Activated CD8-positive, alpha-beta T cell treated with anti-CD3 and anti-CD28 coated beads for 36 hours (primary cell): ENCODE data around the gene VRK1. TPM values are rescaled to one million over a fixed set of nuclear protein-coding genes. Genes with fewer than 3 reads are reported as not detected.

Experiments
- ATAC-seq: fragments of 200-7000 bp; cut with Tn5 transposase; one replicate; pipeline ENCODE4 v1.10.0; 2021; ENCODE audit warnings: mild to moderate bottlenecking, moderate library complexity
- CTCF ChIA-PET: fragments of 350-600 bp; sonication (Branson Sonifier 250); formaldehyde crosslinking; loops from one replicate; lab custom pipeline; 2021; ENCODE audit warnings: antibody characterized with exemption; lab: Charles Lee
- POLR2A ChIA-PET: fragments of 350-600 bp; sonication (Branson Sonifier 250); formaldehyde crosslinking; loops from one replicate; lab custom pipeline; 2021; ENCODE audit warnings: antibody characterized with exemption; lab: Charles Lee
- DNase-seq: peaks from one replicate; pipeline ENCODE4 v3.0.0-alpha.2; 2020
- H3K27ac Mint-ChIP-seq: one replicate; pipeline ENCODE4 v1.8.0; 2021; ENCODE audit warnings: mild to moderate bottlenecking, mixed read lengths
- H3K27me3 Mint-ChIP-seq: one replicate; pipeline ENCODE4 v1.8.0; 2021; ENCODE audit warnings: mixed read lengths
- H3K36me3 Mint-ChIP-seq: one replicate; pipeline ENCODE4 v1.8.0; 2021; ENCODE audit warnings: low read depth, mixed read lengths
- H3K4me1 Mint-ChIP-seq: one replicate; pipeline ENCODE4 v1.8.0; 2021; ENCODE audit warnings: low read depth, mixed read lengths
- H3K4me3 Mint-ChIP-seq: one replicate; pipeline ENCODE4 v1.8.0; 2021; ENCODE audit warnings: mild to moderate bottlenecking, moderate library complexity, mixed read lengths
- H3K9me3 Mint-ChIP-seq: one replicate; pipeline ENCODE4 v1.8.0; 2021; ENCODE audit warnings: mixed read lengths
- intact Hi-C: fragments of 100-400 bp; cut with micrococcal nuclease; formaldehyde crosslinking; loops from one replicate; pipeline ENCODE4 v1.10.0; 2022
- total RNA-seq, 2 experiments: library from RNA; stranded (reverse); gene quantifications; one replicate each; pipeline ENCODE4 v1.2.3, GENCODE V29; 2021
- TF ChIP-seq, protein P1 (sequence below): fragments of 200-600 bp; IDR thresholded peaks from one replicate; pipeline ENCODE4 v1.8.0; 2022; ENCODE audit warnings: antibody characterized with exemption, mild to moderate bottlenecking

The VRK1 gene
- total RNA-seq, 2 experiments from 2014 or later, result 80.8 to 82.4 TPM

DNA sequence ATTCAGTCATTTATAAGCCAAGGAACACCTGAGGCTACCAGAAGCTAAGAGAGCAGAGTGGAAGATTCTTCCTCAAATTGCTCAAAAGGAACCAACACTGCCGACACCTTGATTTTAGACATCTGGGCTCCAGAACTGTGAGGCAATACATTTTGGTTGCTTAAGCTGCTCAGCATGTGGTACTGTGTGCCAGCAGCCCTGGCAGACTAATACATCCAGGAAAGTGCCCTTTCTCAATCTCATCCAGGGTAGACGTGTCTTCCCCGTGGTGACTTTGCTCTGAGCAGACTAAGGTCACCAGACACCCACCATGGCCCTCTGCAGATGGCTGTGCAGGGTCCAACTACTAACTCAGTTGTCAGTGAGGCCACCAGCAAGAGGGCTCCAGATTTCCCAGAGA, 122.8 kb downstream of the VRK1 start:
- CTCF ChIA-PET, result interaction anchor here (1.1 kb wide), 1 partner anchor 9 kb away, joined by 3 read pairs; no protein-coding TSS in a partner anchor

DNA sequence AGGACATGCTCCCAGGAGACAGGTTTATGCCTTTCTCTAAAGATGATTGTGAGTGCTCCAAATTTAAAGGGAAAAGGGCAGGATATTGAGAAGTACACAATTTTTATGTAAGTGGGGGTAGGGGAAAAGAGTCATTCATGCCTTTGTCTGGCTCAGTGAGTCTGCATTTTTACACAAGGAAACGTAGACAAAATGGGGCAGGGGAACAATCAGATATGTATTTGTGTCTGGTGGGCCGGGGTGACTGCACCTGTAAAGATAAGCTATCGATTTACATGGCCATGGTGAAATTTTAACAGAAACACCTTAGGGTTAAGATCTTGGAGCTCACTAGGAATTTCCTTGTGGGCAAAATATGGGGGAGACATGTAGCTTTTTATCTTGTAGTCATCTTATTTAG, 123.6 kb downstream of the VRK1 start:
- ATAC-seq (no peak), DNase-seq (no peak)
- H3K4me1 Mint-ChIP-seq, result no peaks in the 10 kb centered on the region
- H3K36me3 Mint-ChIP-seq, result peaks cover 13% of the 10 kb centered on the region
- no peak overlapping the region for H3K4me3 Mint-ChIP-seq
- no peak overlapping the region for H3K27ac Mint-ChIP-seq
- H3K9me3 Mint-ChIP-seq, result peaks cover 3% of the 10 kb centered on the region
- ChIA-PET POLR2A (no interaction called here), CTCF (no interaction called here)
- intact Hi-C loops, result no loop called here
- TF ChIP-seq, protein P1, sequence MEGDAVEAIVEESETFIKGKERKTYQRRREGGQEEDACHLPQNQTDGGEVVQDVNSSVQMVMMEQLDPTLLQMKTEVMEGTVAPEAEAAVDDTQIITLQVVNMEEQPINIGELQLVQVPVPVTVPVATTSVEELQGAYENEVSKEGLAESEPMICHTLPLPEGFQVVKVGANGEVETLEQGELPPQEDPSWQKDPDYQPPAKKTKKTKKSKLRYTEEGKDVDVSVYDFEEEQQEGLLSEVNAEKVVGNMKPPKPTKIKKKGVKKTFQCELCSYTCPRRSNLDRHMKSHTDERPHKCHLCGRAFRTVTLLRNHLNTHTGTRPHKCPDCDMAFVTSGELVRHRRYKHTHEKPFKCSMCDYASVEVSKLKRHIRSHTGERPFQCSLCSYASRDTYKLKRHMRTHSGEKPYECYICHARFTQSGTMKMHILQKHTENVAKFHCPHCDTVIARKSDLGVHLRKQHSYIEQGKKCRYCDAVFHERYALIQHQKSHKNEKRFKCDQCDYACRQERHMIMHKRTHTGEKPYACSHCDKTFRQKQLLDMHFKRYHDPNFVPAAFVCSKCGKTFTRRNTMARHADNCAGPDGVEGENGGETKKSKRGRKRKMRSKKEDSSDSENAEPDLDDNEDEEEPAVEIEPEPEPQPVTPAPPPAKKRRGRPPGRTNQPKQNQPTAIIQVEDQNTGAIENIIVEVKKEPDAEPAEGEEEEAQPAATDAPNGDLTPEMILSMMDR, result no peak
- H3K27me3 Mint-ChIP-seq, result no peaks in the 10 kb centered on the region

More for the DNA sequence above, 122.8 kb downstream of the VRK1 start:
- Mint-ChIP-seq H3K27me3 (no peaks in the 10 kb centered on the region), H3K27ac (no peak overlapping the region), H3K9me3 (peaks cover 3% of the 10 kb centered on the region), H3K4me1 (no peaks in the 10 kb centered on the region), H3K36me3 (peaks cover 16% of the 10 kb centered on the region), H3K4me3 (no peak overlapping the region)
- intact Hi-C loops, result no loop called here
- ATAC-seq (no peak), DNase-seq (no peak)
- TF ChIP-seq, protein P1, result no peak
- POLR2A ChIA-PET, result no interaction called here

DNA sequence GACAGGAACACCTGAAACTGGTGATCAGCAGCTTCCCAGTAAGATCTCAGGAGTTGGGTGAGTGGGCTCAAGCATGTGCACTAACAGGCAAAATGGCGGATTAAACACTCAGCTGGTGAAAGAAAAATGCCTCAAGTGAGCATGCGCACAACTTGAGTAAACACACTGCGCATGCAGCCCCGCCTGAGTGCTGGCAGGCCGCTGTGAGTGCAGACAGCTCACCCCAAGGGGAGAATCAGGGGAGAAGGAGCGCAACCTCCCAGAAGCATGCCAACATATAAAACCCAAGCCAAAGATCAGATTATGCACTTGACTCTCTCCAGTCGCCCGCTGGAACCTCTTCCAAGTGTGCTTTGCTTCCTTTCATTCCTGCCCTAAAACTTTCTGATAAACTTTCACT, 125.8 kb downstream of the VRK1 start:
- intact Hi-C loops, result no loop called here
- TF ChIP-seq, protein P1, result no peak
- ChIA-PET POLR2A (no interaction called here), CTCF (no interaction called here)
- ATAC-seq (no peak), DNase-seq (no peak)
- H3K4me3 Mint-ChIP-seq, result no peak overlapping the region
- no peaks in the 10 kb centered on the region for H3K27me3 Mint-ChIP-seq
- H3K4me1 Mint-ChIP-seq, result no peaks in the 10 kb centered on the region
- no peak overlapping the region for H3K27ac Mint-ChIP-seq
- H3K9me3 Mint-ChIP-seq, result peaks cover 3% of the 10 kb centered on the region
- peaks cover 10% of the 10 kb centered on the region for H3K36me3 Mint-ChIP-seq

DNA sequence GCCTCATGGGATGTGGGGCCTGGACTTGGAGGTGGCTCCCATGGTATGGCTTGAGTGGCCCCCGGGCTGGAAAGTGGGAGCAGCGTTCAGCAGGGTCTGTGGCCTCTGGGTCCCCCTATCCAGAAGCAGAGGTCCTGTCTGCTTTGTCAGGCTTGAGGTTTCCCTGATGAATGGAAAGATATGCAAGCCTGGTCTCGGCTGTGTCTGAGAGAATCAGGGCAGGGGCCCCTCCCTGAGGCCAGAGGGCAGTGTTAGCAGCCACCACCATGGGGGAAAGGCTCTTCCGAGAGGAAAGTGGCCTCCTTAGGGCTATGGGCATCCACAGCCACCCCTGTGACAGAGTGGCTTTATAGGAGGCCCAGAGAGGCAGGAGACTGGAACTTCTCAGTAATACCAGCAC, 128.2 kb downstream of the VRK1 start:
- Mint-ChIP-seq H3K9me3 (peaks cover 3% of the 10 kb centered on the region), H3K36me3 (peaks cover 9% of the 10 kb centered on the region), H3K4me1 (no peaks in the 10 kb centered on the region), H3K27ac (no peak overlapping the region), H3K27me3 (no peaks in the 10 kb centered on the region), H3K4me3 (no peak overlapping the region)
- ChIA-PET POLR2A (no interaction called here), CTCF (no interaction called here)
- TF ChIP-seq, protein P1, result no peak
- DNase-seq (no peak), ATAC-seq (no peak)
- intact Hi-C loops, result no loop called here

DNA sequence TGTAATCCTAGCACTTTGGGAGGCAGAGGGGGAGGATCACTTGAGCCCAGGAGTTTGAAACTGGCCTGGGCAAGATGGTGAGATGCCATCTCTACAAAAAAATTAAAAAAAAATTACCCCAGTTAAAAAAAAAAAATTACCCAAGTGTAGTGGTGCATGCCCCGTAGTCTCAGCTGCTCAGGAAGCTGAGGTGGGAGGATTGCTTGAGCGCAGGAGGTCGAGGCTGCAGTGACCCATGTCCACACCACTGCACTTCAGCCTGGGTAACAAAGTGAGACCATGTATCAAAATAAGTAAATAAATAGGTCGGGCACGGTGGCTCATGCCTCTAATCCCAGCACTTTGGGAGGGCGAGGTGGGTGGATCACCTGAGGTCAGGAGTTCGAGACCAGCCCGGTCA, 128.8 kb downstream of the VRK1 start:
- Mint-ChIP-seq H3K36me3 (peaks cover 9% of the 10 kb centered on the region), H3K4me1 (no peaks in the 10 kb centered on the region), H3K27me3 (no peaks in the 10 kb centered on the region), H3K4me3 (no peak overlapping the region), H3K27ac (no peak overlapping the region), H3K9me3 (peaks cover 2% of the 10 kb centered on the region)
- POLR2A ChIA-PET, result no interaction called here
- intact Hi-C loops, result no loop called here
- TF ChIP-seq, protein P1, result no peak
- CTCF ChIA-PET, result no interaction called here
- ATAC-seq (no peak), DNase-seq (no peak)
